HEK293 (cell line): ENCODE data around the gene PLA2G4A.

Experiments used
- CTCF ChIA-PET: fragments of 350-600 bp; formaldehyde crosslinking; extraction: SDS; loops from one replicate; lab custom pipeline; 2021; ENCODE audit warnings: antibody characterized with exemption; lab: Yijun Ruan, JAX
- POLR2A ChIA-PET: fragments of 300-600 bp; formaldehyde crosslinking; extraction: SDS; loops from one replicate; lab custom pipeline; 2020; ENCODE audit warnings: antibody characterized with exemption, inconsistent platforms; lab: Yijun Ruan, JAX
- H3K27ac ChIP-seq: fragments of 200-500 bp; sonication (Bioruptor generic); 2 replicates; pipeline ENCODE4 v1.5.1; 2014; ENCODE audit warnings: low read depth, low read length, control low read depth, inconsistent platforms; ENCODE audit errors: extremely low read depth
- H3K36me3 ChIP-seq, 2 experiments: fragments of 200-500 bp in 1 of 2; sonication (Bioruptor generic) in 1 of 2; 1 replicate in 1 of 2; 2 replicates in 1 of 2; pipeline ENCODE4 v1.5.1; 2014 to 2017; ENCODE audit warnings: inconsistent platforms in 2 of 2, low read length in 2 of 2; ENCODE audit not compliant: control insufficient read depth in 2 of 2, insufficient read depth in 1 of 2
- H3K4me1 ChIP-seq: fragments of 200-500 bp; sonication (Bioruptor generic); 2 replicates; pipeline ENCODE4 v1.5.1; 2014; ENCODE audit warnings: mild to moderate bottlenecking, low read length, inconsistent platforms; ENCODE audit not compliant: control insufficient read depth, insufficient read depth
- H3K4me3 ChIP-seq: 2 replicates; pipeline ENCODE4 v1.5.1; 2011; ENCODE audit warnings: low read depth, mild to moderate bottlenecking, control low read depth, low read length, moderate library complexity
- H3K9me3 ChIP-seq: fragments of 200-500 bp; sonication (Bioruptor generic); 2 replicates; pipeline ENCODE4 v1.5.1; 2014; ENCODE audit warnings: low read depth, low read length, inconsistent platforms; ENCODE audit not compliant: control insufficient read depth, insufficient read depth
- GLI4 ChIP-seq: fragments of 450-650 bp; formaldehyde crosslinking; IDR thresholded peaks from 2 replicates; pipeline ENCODE4 v1.5.1; 2016; ENCODE audit warnings: missing biosample characterization, missing genetic modification characterization
- GLIS1 ChIP-seq: fragments of 450-650 bp; formaldehyde crosslinking; IDR thresholded peaks from 2 replicates; pipeline ENCODE4 v1.5.1; 2016; ENCODE audit warnings: missing biosample characterization, missing genetic modification characterization
- HOXC10 ChIP-seq: sonication (generic); formaldehyde crosslinking; IDR thresholded peaks from 2 replicates; pipeline ENCODE4 v1.8.1; 2023; ENCODE audit warnings: mild to moderate bottlenecking, missing genetic modification reagents
- KLF10 ChIP-seq: fragments of 450-650 bp; IDR thresholded peaks from 2 replicates; pipeline ENCODE4 v1.5.1; 2018; ENCODE audit warnings: missing biosample characterization, mild to moderate bottlenecking, missing genetic modification characterization
- KLF17 ChIP-seq: fragments of 450-650 bp; formaldehyde crosslinking; IDR thresholded peaks from 2 replicates; pipeline ENCODE4 v1.5.1; 2016; ENCODE audit warnings: missing biosample characterization, missing genetic modification characterization
- KLF9 ChIP-seq: fragments of 450-650 bp; formaldehyde crosslinking; IDR thresholded peaks from 2 replicates; pipeline ENCODE4 v1.5.1; 2016; ENCODE audit warnings: missing biosample characterization, missing genetic modification characterization, low read depth
- OSR2 ChIP-seq: fragments of 450-650 bp; formaldehyde crosslinking; IDR thresholded peaks from 2 replicates; pipeline ENCODE4 v1.5.1; 2016; ENCODE audit warnings: missing biosample characterization, missing genetic modification characterization
- WT1 ChIP-seq: fragments of 450-650 bp; formaldehyde crosslinking; IDR thresholded peaks from 2 replicates; pipeline ENCODE4 v1.5.1; 2016; ENCODE audit warnings: missing biosample characterization, missing genetic modification characterization
- ZBTB11 ChIP-seq: fragments of 450-650 bp; formaldehyde crosslinking; conservative IDR thresholded peaks from 2 replicates; pipeline ENCODE4 v1.5.1; 2016; ENCODE audit warnings: low read depth, missing biosample characterization, missing genetic modification characterization
- ZBTB26 ChIP-seq: fragments of 450-650 bp; formaldehyde crosslinking; optimal IDR thresholded peaks from 2 replicates; pipeline ENCODE3; 2016; ENCODE audit warnings: missing biosample characterization, mild to moderate bottlenecking, missing genetic modification characterization
- ZNF146 ChIP-seq: fragments of 450-650 bp; formaldehyde crosslinking; IDR thresholded peaks from 2 replicates; pipeline ENCODE4 v1.5.1; 2016; ENCODE audit warnings: missing biosample characterization, missing genetic modification characterization
- ZNF292 ChIP-seq: fragments of 450-650 bp; formaldehyde crosslinking; IDR thresholded peaks from 2 replicates; pipeline ENCODE4 v1.5.1; 2016; ENCODE audit warnings: low read depth, missing biosample characterization, missing genetic modification characterization, borderline replicate concordance
- ZNF350 ChIP-seq: fragments of 450-650 bp; formaldehyde crosslinking; IDR thresholded peaks from 2 replicates; pipeline ENCODE4 v1.5.0; 2017; ENCODE audit warnings: missing biosample characterization, mild to moderate bottlenecking, missing genetic modification characterization
- ZNF354C ChIP-seq: fragments of 450-650 bp; formaldehyde crosslinking; IDR thresholded peaks from 2 replicates; pipeline ENCODE4 v1.5.1; 2016; ENCODE audit warnings: missing biosample characterization, missing genetic modification characterization, low read depth, borderline replicate concordance
- ZNF394 ChIP-seq: fragments of 450-650 bp; formaldehyde crosslinking; IDR thresholded peaks from 2 replicates; pipeline ENCODE4 v1.5.1; 2016; ENCODE audit warnings: missing biosample characterization, missing genetic modification characterization, mild to moderate bottlenecking, moderate library complexity, borderline replicate concordance
- ZNF48 ChIP-seq: fragments of 450-650 bp; formaldehyde crosslinking; IDR thresholded peaks from 2 replicates; pipeline ENCODE4 v1.5.1; 2016; ENCODE audit warnings: missing biosample characterization, missing genetic modification characterization
- ZNF529 ChIP-seq: fragments of 450-650 bp; formaldehyde crosslinking; IDR thresholded peaks from 2 replicates; pipeline ENCODE4 v1.5.1; 2017; ENCODE audit warnings: missing genetic modification characterization, missing biosample characterization; ENCODE audit not compliant: insufficient replicate concordance
- ZNF623 ChIP-seq: fragments of 450-650 bp; formaldehyde crosslinking; IDR thresholded peaks from 2 replicates; pipeline ENCODE4 v1.5.1; 2016; ENCODE audit warnings: missing biosample characterization, missing genetic modification characterization
- ZNF654 ChIP-seq: fragments of 450-650 bp; formaldehyde crosslinking; IDR thresholded peaks from 2 replicates; pipeline ENCODE4 v1.5.1; 2016; ENCODE audit warnings: low read depth, missing biosample characterization, missing genetic modification characterization
- ZNF664 ChIP-seq: fragments of 450-650 bp; formaldehyde crosslinking; IDR thresholded peaks from 2 replicates; pipeline ENCODE4 v1.5.1; 2016; ENCODE audit warnings: missing biosample characterization, missing genetic modification characterization
- ZNF704 ChIP-seq: fragments of 450-650 bp; formaldehyde crosslinking; IDR thresholded peaks from 2 replicates; pipeline ENCODE4 v1.5.1; 2016; ENCODE audit warnings: missing biosample characterization, missing genetic modification characterization
- ZNF768 ChIP-seq: fragments of 450-650 bp; formaldehyde crosslinking; IDR thresholded peaks from 2 replicates; pipeline ENCODE4 v1.5.1; 2018; ENCODE audit warnings: missing biosample characterization, mild to moderate bottlenecking, missing genetic modification characterization
- ZNF830 ChIP-seq: fragments of 450-650 bp; IDR thresholded peaks from 2 replicates; pipeline ENCODE4 v1.5.0; 2018; ENCODE audit warnings: missing biosample characterization, missing genetic modification characterization, low read depth, mild to moderate bottlenecking, moderate library complexity

PLA2G4A gene

GRCh38 chr1:187033693-187034390, 205.1 kb downstream of the PLA2G4A start (continued):
- TF ChIP-seq ZBTB26 (tag by site-specific recombination), result no peak
- no peak for TF ChIP-seq ZNF623 (tag by site-specific recombination)

GRCh38 chr1:187034501-187034900, 205.8 kb downstream of the PLA2G4A start:
- no peaks in the 10 kb centered on the region for H3K9me3 ChIP-seq
- ChIA-PET POLR2A (no interaction called here), CTCF (interaction anchor here (0.6 to 1.1 kb wide), 3 partner anchors 13 to 388 kb away, joined by 3 to 7 read pairs (median 5); no protein-coding TSS in a partner anchor)
- H3K27ac ChIP-seq, result no peak overlapping the region
- no peaks in the 10 kb centered on the region for H3K4me1 ChIP-seq
- no peak overlapping the region for H3K4me3 ChIP-seq
- no peaks in the 10 kb centered on the region for H3K36me3 ChIP-seq
- TF ChIP-seq ZNF350 (tag by site-specific recombination) (no peak), ZNF768 (tag by site-specific recombination) (no peak), ZNF830 (tag by site-specific recombination) (no peak), ZNF654 (no peak), ZNF354C (tag by site-specific recombination) (no peak), ZBTB26 (tag by site-specific recombination) (no peak), OSR2 (tag by site-specific recombination) (no peak), GLIS1 (tag by site-specific recombination) (no peak), ZNF48 (tag by site-specific recombination) (no peak), GLI4 (no peak)
- TF ChIP-seq, all 188 proteins: peak for 0

GRCh38 chr1:187037973-187038553, 209.3 kb downstream of the PLA2G4A start:
- ChIA-PET CTCF (interaction anchor here (0.6 kb wide), 1 partner anchor 14 kb away, joined by 3 read pairs; no protein-coding TSS in a partner anchor), POLR2A (no interaction called here)
- Histone ChIP-seq H3K9me3 (no peaks in the 10 kb centered on the region), H3K4me3 (no peak overlapping the region), H3K36me3 (no peaks in the 10 kb centered on the region), H3K27ac (no peak overlapping the region), H3K4me1 (no peaks in the 10 kb centered on the region)
- TF ChIP-seq ZNF394 (no peak), KLF9 (no peak), ZNF292 (tag by site-specific recombination) (no peak), ZBTB11 (no peak), HOXC10 (CRISPR knock-in tag) (no peak), KLF17 (no peak), ZNF704 (no peak), ZNF529 (tag by site-specific recombination) (no peak), KLF10 (tag by site-specific recombination) (no peak), ZNF146 (tag by site-specific recombination) (no peak), ZNF664 (tag by site-specific recombination) (no peak), WT1 (no peak), ZNF350 (tag by site-specific recombination) (no peak)
